DND-41 (cell line): ENCODE data around the gene MIOX.

Source experiments
- ATAC-seq: fragments of 200-7000 bp; cut with Tn5 transposase; 3 replicates; pipeline ENCODE4 v1.9.1; 2021; ENCODE audit warnings: low read depth; ENCODE audit not compliant: insufficient read depth
- DNase-seq: peaks from one replicate; pipeline ENCODE4 v3.0.0-alpha.2; 2020
- H2AFZ ChIP-seq: 2 replicates; pipeline ENCODE4 v1.6.0; 2012; ENCODE audit warnings: low read depth, low read length
- H3K27ac ChIP-seq: 2 replicates; pipeline ENCODE4 v1.5.1; 2012; ENCODE audit warnings: low read length, inconsistent platforms
- H3K27me3 ChIP-seq: fragments of 200-600 bp; sonication (generic); 2 replicates; pipeline ENCODE4 v1.6.0; 2012; ENCODE audit warnings: low read length, mild to moderate bottlenecking, inconsistent platforms; ENCODE audit not compliant: insufficient read depth, poor library complexity
- H3K36me3 ChIP-seq: 2 replicates; pipeline ENCODE4 v1.5.1; 2012; ENCODE audit warnings: low read length, inconsistent platforms; ENCODE audit not compliant: insufficient read depth
- H3K4me1 ChIP-seq: 2 replicates; pipeline ENCODE4 v1.5.1; 2012; ENCODE audit warnings: mild to moderate bottlenecking, low read length; ENCODE audit not compliant: insufficient read depth
- H3K4me2 ChIP-seq: 2 replicates; pipeline ENCODE4 v1.6.0; 2012; ENCODE audit warnings: mild to moderate bottlenecking, moderate library complexity, low read length, inconsistent platforms; ENCODE audit not compliant: insufficient read depth
- H3K4me3 ChIP-seq, 2 experiments: fragments of 200-600 bp in 1 of 2; shearing (Covaris generic) in 1 of 2; 2 replicates each; pipeline ENCODE4 v1.5.1; 2012 to 2016; ENCODE audit warnings: inconsistent platforms in 2 of 2, low read length in 2 of 2, mild to moderate bottlenecking in 2 of 2, low read depth in 1 of 2, moderate library complexity in 1 of 2
- H3K79me2 ChIP-seq: 2 replicates; pipeline ENCODE4 v1.6.0; 2012; ENCODE audit warnings: low read length, inconsistent platforms; ENCODE audit not compliant: insufficient read depth
- H3K9ac ChIP-seq: 2 replicates; pipeline ENCODE4 v1.6.0; 2012; ENCODE audit warnings: low read depth, mild to moderate bottlenecking, inconsistent platforms, low read length, moderate library complexity
- H3K9me3 ChIP-seq: 2 replicates; pipeline ENCODE4 v1.5.1; 2012; ENCODE audit warnings: low read length, moderate library complexity, mild to moderate bottlenecking, inconsistent platforms; ENCODE audit not compliant: insufficient read depth, severe bottlenecking
- H4K20me1 ChIP-seq: 2 replicates; pipeline ENCODE4 v1.6.0; 2012; ENCODE audit warnings: low read length; ENCODE audit not compliant: insufficient read depth
- EZH2 ChIP-seq: IDR thresholded peaks from 3 replicates; pipeline ENCODE4 v1.6.1; 2012; ENCODE audit warnings: borderline replicate concordance, low read depth, mild to moderate bottlenecking, moderate library complexity, low read length, inconsistent platforms; ENCODE audit not compliant: severe bottlenecking
- TF ChIP-seq, protein P1 (sequence below): IDR thresholded peaks from 2 replicates; pipeline ENCODE4 v1.5.1; 2012; ENCODE audit warnings: borderline replicate concordance, low read length, moderate library complexity, mild to moderate bottlenecking; ENCODE audit not compliant: poor library complexity, severe bottlenecking; ENCODE audit errors: extremely low read depth

MIOX gene

DNA sequence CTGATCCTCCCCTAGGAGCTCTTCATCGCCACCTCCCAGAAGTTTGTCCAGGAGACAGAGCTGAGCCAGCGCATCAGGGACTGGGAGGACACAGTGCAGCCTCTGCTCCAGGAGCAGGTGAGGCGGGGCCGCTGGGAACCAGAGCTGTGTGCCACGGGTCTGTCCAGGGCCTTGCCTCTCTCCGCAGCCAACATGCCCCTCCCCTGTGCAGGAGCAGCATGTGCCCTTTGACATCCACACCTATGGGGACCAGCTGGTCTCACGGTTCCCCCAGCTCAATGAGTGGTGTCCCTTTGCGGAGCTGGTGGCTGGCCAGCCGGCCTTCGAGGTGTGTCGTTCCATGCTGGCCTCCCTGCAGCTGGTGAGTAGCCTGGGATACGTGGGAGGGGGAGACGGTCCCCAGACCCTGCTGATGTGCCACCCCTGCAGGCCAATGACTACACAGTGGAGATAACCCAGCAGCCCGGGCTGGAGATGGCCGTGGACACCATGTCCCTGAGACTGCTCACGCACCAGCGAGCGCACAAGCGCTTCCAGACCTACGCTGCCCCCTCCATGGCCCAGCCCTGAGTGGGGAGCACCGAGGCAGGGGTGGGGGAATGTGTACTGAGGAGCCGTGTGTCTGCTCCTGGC, 36.3 kb downstream of the MIOX start:
- Histone ChIP-seq H3K9ac (no peak overlapping the region), H3K4me2 (no peak overlapping the region), H3K27ac (no peak overlapping the region), H3K4me3 (no peak overlapping the region), H3K4me1 (peaks cover 40% of the 10 kb centered on the region), H3K79me2 (peaks cover 52% of the 10 kb centered on the region), H3K27me3 (no peaks in the 10 kb centered on the region), H4K20me1 (peaks cover 46% of the 10 kb centered on the region), H3K9me3 (no peaks in the 10 kb centered on the region), H3K36me3 (peaks cover 58% of the 10 kb centered on the region), H2AFZ (no peak overlapping the region)
- ATAC-seq, result no peak
- no peak for TF ChIP-seq EZH2
- TF ChIP-seq, protein P1, sequence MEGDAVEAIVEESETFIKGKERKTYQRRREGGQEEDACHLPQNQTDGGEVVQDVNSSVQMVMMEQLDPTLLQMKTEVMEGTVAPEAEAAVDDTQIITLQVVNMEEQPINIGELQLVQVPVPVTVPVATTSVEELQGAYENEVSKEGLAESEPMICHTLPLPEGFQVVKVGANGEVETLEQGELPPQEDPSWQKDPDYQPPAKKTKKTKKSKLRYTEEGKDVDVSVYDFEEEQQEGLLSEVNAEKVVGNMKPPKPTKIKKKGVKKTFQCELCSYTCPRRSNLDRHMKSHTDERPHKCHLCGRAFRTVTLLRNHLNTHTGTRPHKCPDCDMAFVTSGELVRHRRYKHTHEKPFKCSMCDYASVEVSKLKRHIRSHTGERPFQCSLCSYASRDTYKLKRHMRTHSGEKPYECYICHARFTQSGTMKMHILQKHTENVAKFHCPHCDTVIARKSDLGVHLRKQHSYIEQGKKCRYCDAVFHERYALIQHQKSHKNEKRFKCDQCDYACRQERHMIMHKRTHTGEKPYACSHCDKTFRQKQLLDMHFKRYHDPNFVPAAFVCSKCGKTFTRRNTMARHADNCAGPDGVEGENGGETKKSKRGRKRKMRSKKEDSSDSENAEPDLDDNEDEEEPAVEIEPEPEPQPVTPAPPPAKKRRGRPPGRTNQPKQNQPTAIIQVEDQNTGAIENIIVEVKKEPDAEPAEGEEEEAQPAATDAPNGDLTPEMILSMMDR, result no peak
- no peak for DNase-seq

DNA sequence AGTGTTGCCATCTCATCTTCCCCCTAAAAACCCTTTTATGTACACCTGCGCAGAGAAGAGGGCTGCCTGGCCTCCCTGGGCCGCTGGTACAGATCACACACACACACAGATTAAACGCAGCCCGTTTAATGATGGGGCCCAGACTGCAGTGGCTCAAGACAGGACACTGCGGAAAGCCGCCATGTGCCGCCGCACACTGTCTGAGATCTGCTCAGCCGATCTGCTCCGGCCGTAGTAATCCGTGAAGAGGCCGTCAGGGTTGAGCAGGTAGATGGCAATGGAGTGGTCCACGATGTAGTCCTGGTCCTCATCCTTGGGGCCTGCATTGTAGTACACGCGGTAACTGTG, 36.8 kb downstream of the MIOX start:
- Histone ChIP-seq H3K27me3 (no peaks in the 10 kb centered on the region), H3K4me3 (peak overlapping the region in 1 of 2 experiments; percentile 80; a peak in 1 of 4 replicates), H3K9ac (peak overlapping the region; percentile 74; the same call in 1 of the 2 replicates), H3K27ac (no peak overlapping the region), H3K9me3 (no peaks in the 10 kb centered on the region), H3K79me2 (peaks cover 52% of the 10 kb centered on the region), H2AFZ (no peak overlapping the region), H3K36me3 (peaks cover 53% of the 10 kb centered on the region), H4K20me1 (peaks cover 42% of the 10 kb centered on the region), H3K4me2 (peak overlapping the region; percentile 98; the same call in 1 of the 2 replicates), H3K4me1 (peaks cover 40% of the 10 kb centered on the region)
- ATAC-seq, result no peak
- DNase-seq, result no peak
- TF ChIP-seq EZH2, result no peak
- TF ChIP-seq, protein P1, result no peak

DNA sequence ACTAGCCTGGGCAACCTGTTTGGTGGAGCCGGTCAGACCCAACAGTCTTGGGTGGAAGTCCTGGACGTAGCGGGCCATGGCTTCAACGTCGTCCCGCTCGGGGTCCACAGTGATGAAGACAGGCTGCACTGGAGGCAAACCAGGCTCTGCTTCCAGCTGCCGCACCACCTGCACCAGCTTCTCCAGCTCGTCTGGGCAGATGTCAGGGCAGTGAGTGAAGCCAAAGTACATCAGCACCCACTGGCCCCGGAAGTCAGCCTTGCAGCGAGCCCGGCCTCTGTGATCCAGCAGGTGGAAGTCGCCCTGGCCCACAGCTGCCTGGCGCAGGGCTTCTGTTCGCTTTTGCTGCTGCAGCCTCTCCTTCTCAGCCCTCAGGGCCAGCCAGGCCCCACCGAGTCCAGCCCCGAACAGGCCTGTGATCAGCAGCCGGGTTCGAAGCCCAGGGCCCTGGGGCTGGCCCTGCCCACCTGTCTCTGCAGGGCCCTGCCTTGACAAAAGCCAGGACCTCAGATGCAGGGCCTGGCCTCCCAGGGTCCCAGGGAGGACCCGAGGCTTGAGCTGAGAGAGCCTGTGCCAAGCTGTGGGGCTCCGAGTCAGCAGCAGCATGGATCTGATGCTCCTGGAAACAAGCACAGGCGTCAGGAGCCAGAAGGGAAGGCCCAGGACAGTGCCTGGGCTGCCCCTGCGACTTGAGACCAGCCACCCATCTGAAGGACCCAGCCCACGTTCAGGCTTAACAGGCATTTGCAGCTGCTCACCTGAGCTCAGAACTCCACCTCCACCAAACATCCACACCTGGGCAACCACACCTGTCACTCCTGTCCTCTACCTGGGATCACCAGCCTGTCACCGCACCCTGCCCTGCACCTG, 37.4 kb downstream of the MIOX start:
- Histone ChIP-seq H3K9ac (peak overlapping the region; percentile 74), H3K36me3 (peaks cover 47% of the 10 kb centered on the region), H3K4me1 (peaks cover 40% of the 10 kb centered on the region), H3K9me3 (no peaks in the 10 kb centered on the region), H3K79me2 (peaks cover 52% of the 10 kb centered on the region), H3K4me3 (peak overlapping the region; percentile 80 to 89; a peak in 3 of 4 replicates), H3K27me3 (no peaks in the 10 kb centered on the region), H3K27ac (peak overlapping the region; percentile 92), H2AFZ (no peak overlapping the region), H3K4me2 (peak overlapping the region; percentile 98), H4K20me1 (peaks cover 36% of the 10 kb centered on the region)
- TF ChIP-seq, protein P1, result no peak
- no peak for TF ChIP-seq EZH2
- ATAC-seq, result no peak
- no peak for DNase-seq
